ENCODE measurements around the gene PBX3. TPM values are rescaled to one million over a fixed set of nuclear protein-coding genes. Genes with fewer than 3 reads are reported as not detected.

PBX3 gene
- total RNA-seq, 1 donor from 2014 or later = 71.6 TPM

GRCh38 chr9:125926936-125927335, 179.8 kb downstream of the PBX3 start:
- no peak overlapping the region for H3K27ac Mint-ChIP-seq (ENCODE audit: unreplicated experiment)
- H3K27me3 Mint-ChIP-seq (ENCODE audit: low read depth) = no peaks in the 10 kb centered on the region
- no peak for TF ChIP-seq CTCF (conservative IDR thresholded peaks at IDR 0.05)
- H3K36me3 Mint-ChIP-seq (ENCODE audit: low read depth) = no peaks in the 10 kb centered on the region
- H3K9me3 Mint-ChIP-seq = no peaks in the 10 kb centered on the region
- H3K4me3 Mint-ChIP-seq = no peak overlapping the region
- no peak for DNase-seq (ENCODE audit: low read depth, low spot score)
- H3K4me1 Mint-ChIP-seq = no peaks in the 10 kb centered on the region

GRCh38 chr9:125929846-125930245, 182.7 kb downstream of the PBX3 start:
- TF ChIP-seq CTCF (conservative IDR thresholded peaks at IDR 0.05) = no peak
- Mint-ChIP-seq H3K36me3 (ENCODE audit: low read depth) (no peaks in the 10 kb centered on the region), H3K27ac (ENCODE audit: unreplicated experiment) (no peak overlapping the region), H3K4me3 (no peak overlapping the region), H3K4me1 (no peaks in the 10 kb centered on the region), H3K9me3 (no peaks in the 10 kb centered on the region), H3K27me3 (ENCODE audit: low read depth) (no peaks in the 10 kb centered on the region)
- no peak for DNase-seq (ENCODE audit: low read depth, low spot score)

GRCh38 chr9:125931211-125931610, 184.0 kb downstream of the PBX3 start:
- Mint-ChIP-seq H3K27ac (ENCODE audit: unreplicated experiment) (no peak overlapping the region), H3K36me3 (ENCODE audit: low read depth) (no peaks in the 10 kb centered on the region), H3K4me1 (no peaks in the 10 kb centered on the region), H3K27me3 (ENCODE audit: low read depth) (no peaks in the 10 kb centered on the region), H3K4me3 (no peak overlapping the region), H3K9me3 (no peaks in the 10 kb centered on the region)
- no peak for DNase-seq (ENCODE audit: low read depth, low spot score)
- TF ChIP-seq CTCF (conservative IDR thresholded peaks at IDR 0.05) = no peak

GRCh38 chr9:125932012-125932411, 184.8 kb downstream of the PBX3 start:
- DNase-seq (ENCODE audit: low read depth, low spot score) = no peak
- Mint-ChIP-seq H3K36me3 (ENCODE audit: low read depth) (no peaks in the 10 kb centered on the region), H3K9me3 (no peaks in the 10 kb centered on the region), H3K4me1 (no peaks in the 10 kb centered on the region), H3K27ac (ENCODE audit: unreplicated experiment) (no peak overlapping the region), H3K4me3 (no peak overlapping the region), H3K27me3 (ENCODE audit: low read depth) (no peaks in the 10 kb centered on the region)
- TF ChIP-seq CTCF (conservative IDR thresholded peaks at IDR 0.05) = no peak

DNA sequence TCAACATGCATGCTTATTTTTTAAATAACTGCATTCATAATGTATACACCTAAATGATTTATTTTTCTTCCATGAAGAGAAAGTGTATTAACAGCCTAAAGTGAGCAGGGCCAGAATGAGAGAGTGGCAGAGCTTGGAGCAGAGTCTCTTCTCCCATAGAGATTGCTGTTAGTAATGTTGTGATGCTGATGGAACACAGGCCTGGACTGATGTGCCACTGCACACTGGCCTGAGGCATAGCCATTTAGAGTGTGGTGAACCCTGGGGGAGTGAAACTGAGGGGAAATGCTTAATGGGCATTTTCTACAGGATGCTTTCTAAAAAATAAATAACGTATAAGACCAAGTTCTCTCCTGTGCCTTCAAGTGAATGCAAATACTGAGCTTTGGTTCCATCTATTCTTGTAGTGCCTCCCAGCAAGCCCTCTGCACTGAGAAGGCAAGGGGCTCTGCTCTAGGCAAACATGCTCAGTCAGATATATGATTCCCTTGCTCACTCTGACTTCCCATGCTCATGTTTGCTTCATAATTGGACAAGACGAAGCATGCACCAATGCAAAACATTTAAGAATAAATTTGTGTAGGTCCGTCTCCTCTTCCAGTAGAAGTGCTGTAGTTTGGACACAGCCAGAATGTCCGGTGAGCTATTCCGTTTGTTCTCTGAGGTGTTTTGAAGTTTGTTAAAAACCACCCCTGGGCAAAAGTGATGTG, 185.7 kb downstream of the PBX3 start:
- no peak overlapping the region for H3K27ac Mint-ChIP-seq (ENCODE audit: unreplicated experiment)
- no peaks in the 10 kb centered on the region for H3K36me3 Mint-ChIP-seq (ENCODE audit: low read depth)
- no peak overlapping the region for H3K4me3 Mint-ChIP-seq
- H3K27me3 Mint-ChIP-seq (ENCODE audit: low read depth) = no peaks in the 10 kb centered on the region
- H3K9me3 Mint-ChIP-seq = no peaks in the 10 kb centered on the region
- H3K4me1 Mint-ChIP-seq = no peaks in the 10 kb centered on the region
- DNase-seq (ENCODE audit: low read depth, low spot score) = no peak
- no peak for TF ChIP-seq CTCF (conservative IDR thresholded peaks at IDR 0.05)
